ENCODE data around the gene CMTM1.

DNA sequence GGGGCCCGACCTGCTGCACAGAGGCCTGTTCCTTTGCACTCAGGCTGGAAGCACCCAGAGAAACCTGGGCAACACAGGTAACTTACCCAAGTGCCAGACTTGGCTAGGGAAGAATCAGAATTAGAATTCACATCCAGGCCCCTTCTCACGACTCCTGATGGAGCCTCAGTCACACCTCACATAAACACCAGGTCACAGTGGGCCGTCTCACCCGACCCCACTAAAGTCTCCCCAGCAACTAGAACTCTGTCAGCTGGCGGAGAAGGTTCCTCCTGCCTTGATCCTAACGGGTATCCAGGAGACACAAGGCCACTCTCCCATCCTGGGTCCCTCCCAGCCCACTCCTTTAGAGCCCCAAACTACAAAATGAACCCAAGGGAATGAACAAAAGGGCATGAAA, 22.7 kb upstream of the CMTM1 start:
- TF ChIP-seq, protein P1, sequence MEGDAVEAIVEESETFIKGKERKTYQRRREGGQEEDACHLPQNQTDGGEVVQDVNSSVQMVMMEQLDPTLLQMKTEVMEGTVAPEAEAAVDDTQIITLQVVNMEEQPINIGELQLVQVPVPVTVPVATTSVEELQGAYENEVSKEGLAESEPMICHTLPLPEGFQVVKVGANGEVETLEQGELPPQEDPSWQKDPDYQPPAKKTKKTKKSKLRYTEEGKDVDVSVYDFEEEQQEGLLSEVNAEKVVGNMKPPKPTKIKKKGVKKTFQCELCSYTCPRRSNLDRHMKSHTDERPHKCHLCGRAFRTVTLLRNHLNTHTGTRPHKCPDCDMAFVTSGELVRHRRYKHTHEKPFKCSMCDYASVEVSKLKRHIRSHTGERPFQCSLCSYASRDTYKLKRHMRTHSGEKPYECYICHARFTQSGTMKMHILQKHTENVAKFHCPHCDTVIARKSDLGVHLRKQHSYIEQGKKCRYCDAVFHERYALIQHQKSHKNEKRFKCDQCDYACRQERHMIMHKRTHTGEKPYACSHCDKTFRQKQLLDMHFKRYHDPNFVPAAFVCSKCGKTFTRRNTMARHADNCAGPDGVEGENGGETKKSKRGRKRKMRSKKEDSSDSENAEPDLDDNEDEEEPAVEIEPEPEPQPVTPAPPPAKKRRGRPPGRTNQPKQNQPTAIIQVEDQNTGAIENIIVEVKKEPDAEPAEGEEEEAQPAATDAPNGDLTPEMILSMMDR (IDR thresholded peaks at IDR 0.05; ENCODE audit: low read length), result no peak
- no peak for TF ChIP-seq EZH2 (optimal IDR thresholded peaks at IDR 0.05; ENCODE audit: low read depth, low read length)
